Measurements from ENCODE around the gene ANKRD11. TPM values are rescaled to one million over a fixed set of nuclear protein-coding genes. Genes with fewer than 3 reads are reported as not detected.

Gene ANKRD11

Small RNA genes within 50 kb of the gene (small RNA-seq; reads per million reads assigned to genes)
- not detected for gene RNU6-430P

Data from skeletal muscle satellite cell (primary cell).